Muscle layer of colon (tissue), 2 donors: ENCODE data around the gene HES1.

ENCODE experiments used
- H3K27ac ChIP-seq: one replicate; pipeline ENCODE4 v1.7.0; 2013; ENCODE audit warnings: low read depth, mild to moderate bottlenecking, low read length, moderate library complexity
- H3K27me3 ChIP-seq, 2 donors: one replicate each; pipeline ENCODE4 v1.7.0; 2013; ENCODE audit warnings: low read length in 2 of 2, mild to moderate bottlenecking in 2 of 2; ENCODE audit not compliant: insufficient read depth in 2 of 2, control insufficient read depth in 1 of 2
- H3K36me3 ChIP-seq: one replicate; pipeline ENCODE4 v1.7.0; 2013; ENCODE audit warnings: mild to moderate bottlenecking, low read length; ENCODE audit not compliant: insufficient read depth
- H3K4me1 ChIP-seq: one replicate; pipeline ENCODE4 v1.7.0; 2013; ENCODE audit warnings: mild to moderate bottlenecking, low read length; ENCODE audit not compliant: insufficient read depth
- H3K4me3 ChIP-seq, 2 donors: one replicate each; pipeline ENCODE4 v1.7.0; 2013; ENCODE audit warnings: low read length in 2 of 2, low read depth in 1 of 2, mild to moderate bottlenecking in 1 of 2, moderate library complexity in 1 of 2
- H3K9ac ChIP-seq: one replicate; pipeline ENCODE4 v1.7.0; 2013; ENCODE audit warnings: low read length
- H3K9me3 ChIP-seq: one replicate; pipeline ENCODE4 v1.7.0; 2013; ENCODE audit warnings: mild to moderate bottlenecking, low read length
- donor health status: abdominal sarcoma.
- donor health status: Adenocarcinoma of cecum.

The HES1 gene

GRCh38 chr3:194180570-194180969 lies 44.6 kb downstream of the HES1 start:
- no peak overlapping the region for H3K27ac ChIP-seq
- no peaks in the 10 kb centered on the region for H3K27me3 ChIP-seq
- no peak overlapping the region for H3K9ac ChIP-seq
- H3K4me3 ChIP-seq = no peak overlapping the region
- H3K9me3 ChIP-seq = no peaks in the 10 kb centered on the region
- H3K4me1 ChIP-seq = no peaks in the 10 kb centered on the region
- no peaks in the 10 kb centered on the region for H3K36me3 ChIP-seq

DNA sequence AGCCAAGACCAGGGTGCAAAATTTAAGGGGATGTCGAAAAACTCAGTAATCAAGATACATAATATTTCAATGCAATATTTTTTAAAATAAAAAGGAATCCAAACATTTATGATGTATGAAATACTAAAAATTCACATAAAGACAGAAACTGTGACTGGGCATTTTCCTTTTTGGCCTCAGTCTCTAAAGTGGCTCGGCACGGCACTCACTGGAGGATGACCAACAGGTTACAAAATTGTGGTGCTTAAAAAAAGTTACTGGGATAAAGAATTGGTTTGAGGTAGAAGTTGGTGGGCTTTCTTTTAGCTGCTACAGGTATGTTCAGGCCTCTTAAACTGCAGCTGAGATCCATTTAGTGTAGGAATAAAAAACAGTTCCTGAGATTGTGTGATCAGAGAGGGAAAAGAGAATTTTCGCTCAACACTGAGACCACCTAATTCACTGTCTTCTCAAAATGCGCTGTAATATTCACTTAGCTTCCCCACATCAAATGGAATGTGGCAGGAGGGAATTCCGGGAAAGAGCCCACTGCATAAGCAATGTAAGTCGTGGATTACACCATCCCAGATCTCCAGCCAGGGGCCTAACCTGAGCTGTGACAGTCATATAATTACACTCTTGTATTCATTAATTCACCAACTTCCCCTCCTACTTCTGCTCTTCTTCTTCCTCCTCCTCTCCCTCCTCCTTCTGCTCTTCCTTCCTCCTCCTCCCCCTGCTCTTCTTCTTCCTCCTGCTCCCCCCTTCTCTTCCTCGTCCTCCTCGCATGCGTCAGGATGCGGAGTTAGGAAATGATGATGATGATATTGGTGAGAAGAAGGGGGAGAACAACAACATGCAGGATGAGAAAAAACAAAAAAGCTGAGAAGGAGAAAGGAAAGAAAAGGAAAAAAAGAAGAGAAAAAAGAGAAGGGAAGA lies 45.9 kb downstream of the HES1 start:
- H3K9ac ChIP-seq = no peak overlapping the region
- H3K36me3 ChIP-seq = no peaks in the 10 kb centered on the region
- H3K27ac ChIP-seq = no peak overlapping the region
- no peaks in the 10 kb centered on the region for H3K27me3 ChIP-seq
- H3K9me3 ChIP-seq = no peaks in the 10 kb centered on the region
- no peak overlapping the region for H3K4me3 ChIP-seq
- no peaks in the 10 kb centered on the region for H3K4me1 ChIP-seq

DNA sequence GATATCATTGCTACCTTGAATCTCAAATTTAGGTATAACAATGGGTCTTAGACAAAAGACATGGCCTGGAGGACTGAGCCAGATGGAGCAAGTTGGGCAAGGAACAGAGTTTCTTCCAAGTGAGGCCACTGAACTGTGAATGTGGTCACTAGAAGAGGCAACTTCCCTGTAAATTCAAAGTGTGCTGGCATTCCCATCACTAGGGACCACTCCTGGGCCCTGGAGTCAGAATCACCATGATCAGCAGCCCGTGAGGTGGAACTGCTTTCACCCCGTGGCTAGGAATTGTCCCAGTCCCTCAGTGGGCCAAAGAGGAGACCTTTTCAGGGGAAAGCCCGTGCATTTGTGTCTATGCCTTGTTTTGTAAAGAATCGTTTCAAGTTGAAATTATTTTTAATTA lies 47.3 kb downstream of the HES1 start:
- Histone ChIP-seq H3K27me3 (no peaks in the 10 kb centered on the region), H3K9ac (no peak overlapping the region), H3K4me1 (no peaks in the 10 kb centered on the region), H3K27ac (no peak overlapping the region), H3K4me3 (no peak overlapping the region), H3K9me3 (no peaks in the 10 kb centered on the region), H3K36me3 (no peaks in the 10 kb centered on the region)

- Histone ChIP-seq H3K27ac (no peak overlapping the region), H3K9ac (no peak overlapping the region), H3K27me3 (no peaks in the 10 kb centered on the region), H3K4me3 (no peak overlapping the region), H3K9me3 (no peaks in the 10 kb centered on the region), H3K4me1 (no peaks in the 10 kb centered on the region), H3K36me3 (no peaks in the 10 kb centered on the region)
Measured at GRCh38 chr3:194184265-194184751, 48.4 kb downstream of the HES1 start.

GRCh38 chr3:194184801-194185200 lies 48.9 kb downstream of the HES1 start:
- no peak overlapping the region for H3K9ac ChIP-seq
- no peaks in the 10 kb centered on the region for H3K9me3 ChIP-seq
- no peaks in the 10 kb centered on the region for H3K4me1 ChIP-seq
- no peak overlapping the region for H3K4me3 ChIP-seq
- H3K27ac ChIP-seq = no peak overlapping the region
- H3K27me3 ChIP-seq = no peaks in the 10 kb centered on the region
- H3K36me3 ChIP-seq = no peaks in the 10 kb centered on the region

GRCh38 chr3:194185221-194185620 lies 49.3 kb downstream of the HES1 start:
- H3K4me1 ChIP-seq = no peaks in the 10 kb centered on the region
- no peaks in the 10 kb centered on the region for H3K9me3 ChIP-seq
- H3K36me3 ChIP-seq = no peaks in the 10 kb centered on the region
- H3K27ac ChIP-seq = no peak overlapping the region
- H3K4me3 ChIP-seq = no peak overlapping the region
- H3K9ac ChIP-seq = no peak overlapping the region
- no peaks in the 10 kb centered on the region for H3K27me3 ChIP-seq

DNA sequence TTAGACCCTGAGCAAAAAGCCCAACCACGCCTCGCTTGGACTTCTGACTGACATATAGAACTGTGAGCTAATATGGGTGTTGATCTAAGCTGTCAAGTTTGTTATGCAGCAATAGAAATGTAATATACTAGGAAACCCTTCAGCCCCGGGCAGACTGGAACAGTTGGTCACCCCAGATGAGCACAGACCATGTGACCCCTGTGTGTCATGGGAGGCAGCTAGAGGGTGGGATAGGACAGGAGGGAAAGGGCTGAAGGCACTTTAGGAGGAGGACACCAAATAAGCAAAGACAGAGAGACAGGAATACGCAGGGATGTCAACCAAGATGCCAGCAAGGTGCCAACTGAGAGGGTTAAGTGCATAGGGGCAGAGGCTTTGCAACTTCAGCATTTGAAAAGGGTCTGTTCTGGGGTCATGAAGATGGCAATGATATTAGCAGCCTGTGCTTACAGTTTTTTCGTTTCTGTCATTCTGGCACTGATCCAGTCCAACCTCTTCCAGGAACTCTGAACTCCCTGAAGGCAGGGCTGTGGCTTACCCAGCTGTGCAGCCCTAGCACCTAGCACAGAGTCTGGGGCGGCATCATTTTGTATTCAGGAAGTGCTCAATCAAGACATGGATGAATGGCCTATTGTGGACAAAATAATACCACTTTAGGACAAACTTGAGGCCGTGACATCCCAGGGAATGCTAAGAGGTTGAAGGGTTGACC lies 51.4 kb downstream of the HES1 start:
- H3K9ac ChIP-seq = no peak overlapping the region

More for the DNA sequence above, 51.4 kb downstream of the HES1 start:
- Histone ChIP-seq H3K4me3 (no peak overlapping the region), H3K27ac (no peak overlapping the region), H3K27me3 (no peaks in the 10 kb centered on the region), H3K9me3 (no peaks in the 10 kb centered on the region), H3K4me1 (no peaks in the 10 kb centered on the region), H3K36me3 (no peaks in the 10 kb centered on the region)
